NCI-H1436 treated with DMSO at 0.1 percent for 48 hours (cell line): ENCODE measurements around the gene CALM3.
"Not testable (repeated sequence)": the region's sequence is repeated elsewhere in the genome, so short reads cannot be mapped to it uniquely, and the experiment has no call there.

Source experiments
- DNase-seq: peaks from one replicate; lab custom pipeline; 2025; lab: John Stamatoyannopoulos, UW

Gene CALM3

DNA sequence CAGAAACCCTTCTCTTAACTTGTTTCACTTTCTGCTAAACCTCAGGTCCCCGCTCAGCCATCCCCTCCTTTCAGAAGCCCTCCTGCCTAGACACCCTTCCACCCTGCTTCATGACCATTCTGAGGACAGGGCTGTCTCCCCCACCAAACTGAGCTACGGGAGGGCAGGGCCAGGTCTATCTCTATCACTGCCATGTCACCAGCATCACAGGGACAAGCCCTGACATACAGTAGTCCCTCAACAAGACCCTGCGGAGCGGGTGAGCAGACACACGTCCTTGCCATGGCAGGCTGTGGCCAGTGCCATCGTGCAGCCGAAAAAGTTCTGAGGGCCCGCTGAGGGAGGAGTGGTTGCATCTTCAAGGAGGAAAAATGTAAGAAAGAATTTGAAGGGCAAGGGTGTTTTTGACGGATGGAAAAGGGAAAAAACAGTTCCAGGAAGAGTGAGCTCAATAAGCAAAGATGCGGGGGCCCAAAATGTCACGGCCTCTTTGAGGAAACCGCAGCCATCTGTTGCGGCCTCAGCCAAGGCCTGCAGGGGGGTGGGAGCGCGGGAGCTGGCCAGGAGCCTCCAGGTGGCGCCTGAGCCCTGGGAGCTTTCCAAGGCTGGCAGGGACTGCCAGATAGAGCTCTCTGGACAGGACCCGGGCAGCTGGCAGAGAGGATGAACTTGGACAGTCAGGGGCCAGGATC is 15.6 kb downstream of the CALM3 start:
- DNase-seq, result no peak

DNA sequence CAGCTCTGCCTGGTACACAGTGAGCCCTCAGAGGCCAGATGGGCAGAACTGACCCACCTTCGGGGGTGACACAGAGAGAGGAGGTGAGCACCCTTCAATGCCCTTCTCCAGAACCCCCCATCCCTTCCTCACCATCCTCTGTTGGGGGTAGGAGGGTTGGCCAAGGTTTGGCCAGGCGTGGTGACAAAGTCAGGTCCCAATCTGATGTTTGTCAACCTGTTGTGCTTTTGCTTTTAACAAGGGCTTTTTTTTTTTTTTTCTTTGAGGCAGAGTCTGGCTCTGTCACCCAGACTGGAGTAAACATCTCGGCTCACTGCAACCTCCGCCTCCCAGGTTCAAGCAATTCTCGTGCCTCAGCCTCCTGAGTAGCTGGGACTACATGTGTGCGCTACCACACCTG is 16.5 kb downstream of the CALM3 start:
- no peak for DNase-seq

DNA sequence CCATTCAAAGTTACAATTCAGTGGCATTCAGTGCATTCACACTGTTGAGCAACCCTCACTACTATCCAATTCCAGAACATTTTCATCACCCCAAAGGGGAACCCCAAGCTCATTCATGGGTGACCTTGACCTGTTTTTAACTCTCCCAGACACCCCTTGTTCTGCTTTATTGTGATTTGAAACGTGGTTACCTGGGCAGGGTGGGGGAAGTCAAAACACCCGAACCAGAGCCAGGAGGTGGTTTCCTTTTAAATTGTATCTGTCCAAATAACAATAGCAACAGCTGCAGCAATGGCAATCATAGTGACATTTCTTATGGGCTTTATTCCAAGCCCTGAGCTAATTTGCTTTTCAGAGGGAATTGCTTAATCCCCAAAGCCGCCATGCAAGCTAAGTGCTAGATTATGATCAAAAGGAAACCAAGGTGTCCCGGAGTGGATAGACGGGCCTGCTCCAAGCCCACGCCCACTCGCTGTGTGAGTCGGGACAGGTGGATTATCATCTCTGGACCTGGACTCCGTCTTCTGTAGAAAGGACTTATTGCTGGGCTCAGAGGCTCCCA is 17.6 kb downstream of the CALM3 start:
- no peak for DNase-seq

DNA sequence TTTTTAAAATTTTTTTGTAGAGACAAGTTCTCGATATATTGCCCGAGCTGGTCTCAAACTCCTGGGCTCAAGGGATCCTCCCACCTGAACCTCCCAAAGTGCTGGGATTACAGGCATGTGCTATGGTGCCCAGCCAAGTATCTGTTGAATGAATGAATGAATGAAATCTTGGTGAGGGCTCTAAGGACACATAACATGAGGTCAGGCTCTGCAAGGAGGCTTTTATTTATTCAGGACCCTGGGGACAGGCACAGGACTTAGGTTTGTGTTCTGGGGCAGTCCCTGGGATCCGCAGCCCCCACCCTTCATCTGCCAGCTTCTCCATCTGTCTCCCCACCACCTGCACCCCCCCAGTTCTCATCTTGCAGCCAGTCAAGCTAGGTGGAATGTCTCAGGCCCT is 19.1 kb downstream of the CALM3 start:
- DNase-seq, result no peak

DNA sequence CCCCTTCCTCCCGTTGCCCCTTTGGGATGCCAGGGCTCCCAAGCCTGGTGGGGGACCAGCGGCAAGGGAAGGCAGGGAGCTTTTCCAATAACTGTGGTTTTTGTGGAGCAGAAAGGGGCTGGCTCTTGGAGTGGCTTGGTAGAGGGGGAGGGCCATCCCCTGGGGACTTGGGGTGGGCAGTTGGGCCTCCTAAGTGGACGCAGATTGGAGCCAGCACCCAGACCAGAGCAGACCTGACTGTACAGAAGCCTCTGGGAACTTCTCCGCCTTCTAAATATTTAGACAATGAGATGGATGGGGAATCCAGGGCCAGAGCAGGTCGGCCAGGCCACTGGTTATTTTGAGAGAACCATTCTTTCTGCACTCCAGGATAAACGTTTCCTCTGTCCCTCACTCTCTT is 19.6 kb downstream of the CALM3 start:
- DNase-seq, result no peak

DNA sequence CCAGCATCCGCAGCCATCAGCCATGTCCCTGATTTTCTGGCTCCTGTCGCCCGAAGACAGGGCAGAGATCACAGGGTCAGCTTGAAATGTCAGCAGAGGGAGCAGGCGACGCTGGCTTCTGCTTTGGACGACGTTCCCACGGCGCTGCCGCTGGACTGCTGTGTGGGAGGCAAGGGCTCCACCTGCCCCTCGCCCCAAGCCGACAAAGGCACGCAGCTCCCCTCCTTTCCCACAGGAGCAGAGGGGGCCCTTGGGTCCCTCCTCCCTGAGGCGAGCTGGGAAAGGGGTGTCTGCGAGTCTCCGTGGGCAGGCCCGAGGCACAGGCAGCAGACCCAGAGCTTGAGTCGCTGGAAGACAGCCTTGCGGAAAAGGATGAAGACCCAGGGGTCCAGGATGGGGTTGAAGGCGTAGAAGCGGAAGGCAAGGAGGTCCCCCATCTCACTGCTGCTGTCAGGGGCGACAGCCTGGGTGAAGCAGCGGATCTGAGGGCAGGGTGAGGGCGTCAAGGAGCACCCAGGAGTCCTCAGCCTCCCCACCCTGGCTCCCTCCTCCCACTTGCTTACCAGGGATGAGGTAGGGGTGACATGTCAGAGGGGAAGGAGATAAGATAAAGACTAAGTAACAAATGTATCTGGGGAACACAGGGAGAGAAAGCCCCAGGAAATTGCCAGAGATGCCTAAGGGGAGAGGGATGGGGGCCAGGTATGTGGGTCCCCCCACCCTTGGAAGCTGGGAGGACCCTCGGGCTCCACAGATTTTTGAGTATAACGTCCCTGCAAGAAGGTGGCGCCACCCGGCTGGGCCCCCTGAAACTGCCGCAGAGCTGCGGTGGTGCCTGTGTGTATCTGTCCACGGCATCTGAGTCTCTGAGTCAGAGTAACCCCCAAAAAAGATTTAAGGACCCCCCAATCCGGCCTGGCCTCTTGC is 20.3 kb downstream of the CALM3 start:
- no peak for DNase-seq

DNA sequence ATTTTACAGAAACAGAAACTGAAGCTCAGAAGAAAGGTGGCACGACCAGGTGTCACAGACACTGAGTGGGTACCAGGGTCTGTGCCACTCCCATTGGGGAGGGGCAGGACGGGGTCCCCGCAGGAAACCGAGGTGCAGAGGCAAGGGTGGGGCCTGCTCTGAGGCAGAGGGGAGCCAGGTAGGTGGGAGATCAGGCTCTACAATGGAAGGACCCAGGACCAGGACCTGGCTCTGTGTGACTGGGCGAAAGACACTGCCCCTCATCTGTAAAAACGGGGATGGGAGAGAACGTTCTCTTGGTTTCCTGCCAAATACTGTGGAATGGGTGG is 21.0 kb downstream of the CALM3 start:
- no peak for DNase-seq

DNA sequence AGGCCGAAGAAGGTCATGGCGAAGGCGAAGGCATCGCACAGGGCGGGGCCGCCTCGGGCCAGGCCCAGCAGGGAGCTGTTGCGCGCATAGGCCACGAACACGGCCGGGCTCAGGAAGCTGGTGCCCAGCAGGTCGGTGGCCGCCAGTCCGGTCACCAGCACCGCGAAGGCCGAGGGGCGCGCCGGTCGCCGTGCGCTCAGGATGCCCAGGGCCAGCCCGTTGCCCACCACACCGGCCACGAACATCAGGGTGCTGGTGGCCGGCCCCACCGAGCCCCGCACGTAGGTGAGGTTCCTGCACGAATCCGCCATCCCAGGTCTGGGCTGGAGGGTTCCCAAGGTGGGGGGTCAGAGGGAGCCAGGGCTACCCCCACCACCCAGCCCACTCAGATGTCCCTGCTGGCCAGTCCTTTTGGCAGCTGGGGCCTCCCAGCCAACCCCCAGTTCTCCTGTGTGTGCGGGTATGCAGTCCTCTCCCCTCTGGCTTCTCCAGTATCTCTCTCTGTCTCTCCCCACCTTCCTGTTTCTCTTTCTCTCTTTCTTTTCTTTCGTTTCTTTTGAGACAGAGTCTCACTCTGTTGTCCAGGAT is 22.9 kb downstream of the CALM3 start:
- no peak for DNase-seq

DNA sequence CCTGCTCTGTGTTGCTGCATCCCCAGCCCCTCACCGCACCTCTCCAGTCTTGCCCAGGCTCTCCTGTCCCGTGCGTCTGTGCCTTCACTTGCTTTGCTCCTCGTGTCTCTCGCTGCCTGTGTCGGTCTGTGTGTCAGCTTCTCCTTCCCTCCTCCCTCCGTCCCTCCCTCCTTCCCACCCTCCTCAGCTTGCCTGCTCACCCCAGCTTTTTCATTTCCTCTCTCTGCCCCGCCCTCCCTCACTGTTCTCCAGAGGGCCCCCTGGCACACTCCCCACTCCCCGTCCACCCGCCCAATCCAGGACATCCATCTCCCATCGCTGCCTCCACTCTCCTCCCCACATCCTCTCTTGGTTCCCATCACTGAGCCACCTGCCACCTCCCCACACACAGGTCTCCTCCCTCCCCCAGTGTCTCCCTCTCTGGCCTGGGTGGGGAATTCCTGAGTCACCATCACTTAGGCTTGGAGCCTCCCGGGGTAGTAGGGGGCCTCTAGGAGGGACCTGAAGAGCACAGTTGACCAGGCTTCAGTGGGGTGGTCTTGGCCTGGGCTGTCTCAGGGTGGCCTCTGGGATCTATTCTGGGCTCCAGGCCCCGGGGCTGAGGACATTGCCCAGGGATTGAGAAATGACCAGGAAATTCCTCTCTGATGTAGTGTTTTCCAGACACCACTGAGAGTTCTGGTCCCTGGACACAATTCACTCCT is 24.0 kb downstream of the CALM3 start, which contains the start of gene PTGIR:
PTGIR (minus strand) TSS at position 132 of the 704 bp plus-strand sequence. CDS start 864 bp downstream, outside the sequence.
- DNase-seq, result no peak

DNA sequence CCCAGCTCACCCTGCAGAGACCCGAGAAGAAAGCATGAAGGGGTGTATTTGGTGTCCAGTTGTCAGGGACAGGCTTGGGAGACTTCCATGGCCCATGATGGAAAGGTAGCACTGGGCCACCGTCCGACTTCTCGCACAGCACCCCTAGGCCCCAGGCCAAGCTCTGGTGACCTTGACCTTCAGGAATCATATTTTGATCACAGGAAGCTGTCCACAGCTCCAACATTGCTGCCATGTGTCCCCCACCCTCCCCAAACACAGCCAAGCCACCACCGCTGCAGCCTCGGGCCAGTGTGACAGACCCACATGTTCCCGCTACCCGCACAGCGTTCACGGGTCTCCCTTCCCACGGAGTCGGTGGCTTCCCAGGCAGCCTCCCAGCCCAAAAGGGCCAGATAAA is 24.6 kb downstream of the CALM3 start:
- no peak for DNase-seq

DNA sequence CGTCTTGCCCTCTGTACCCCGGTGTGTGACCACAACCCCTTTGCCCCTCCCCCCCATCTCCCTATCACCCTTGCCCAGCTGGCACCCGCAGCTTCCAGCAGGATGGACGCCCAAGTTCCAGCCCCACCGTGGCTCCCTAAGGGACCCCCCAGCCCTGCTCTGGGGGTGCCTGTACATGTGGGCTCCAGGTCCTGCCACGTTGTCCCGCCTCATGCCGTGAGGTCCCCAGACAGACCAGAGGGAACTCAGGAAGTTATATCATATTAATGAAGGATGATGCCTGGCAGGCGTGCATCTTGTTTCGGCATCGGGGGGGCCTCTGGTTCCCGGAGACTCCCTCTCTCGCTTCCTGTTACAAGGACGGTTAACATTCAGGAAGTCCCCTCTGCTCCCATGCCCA is 25.3 kb downstream of the CALM3 start:
- no peak for DNase-seq

DNA sequence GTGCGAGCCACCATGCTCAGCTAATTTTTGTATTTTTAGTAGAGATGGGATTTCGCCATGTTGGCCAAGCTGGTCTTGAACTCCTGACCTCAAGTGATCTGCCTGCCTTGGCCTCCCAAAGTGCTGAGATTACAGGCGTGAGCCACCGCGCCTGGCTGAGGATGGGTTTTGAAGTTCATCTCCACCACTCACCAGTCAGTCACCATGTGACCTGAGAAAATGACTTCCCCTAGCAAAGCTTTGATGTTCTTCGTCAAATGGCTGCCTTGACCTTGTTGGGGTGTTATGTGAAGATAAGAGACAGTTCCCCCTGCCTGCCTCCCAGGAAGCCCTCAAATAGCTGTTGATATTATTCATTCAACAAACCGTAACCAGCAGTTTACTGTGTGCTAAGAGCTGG is 27.8 kb downstream of the CALM3 start:
- not testable (repeated sequence) for DNase-seq

DNA sequence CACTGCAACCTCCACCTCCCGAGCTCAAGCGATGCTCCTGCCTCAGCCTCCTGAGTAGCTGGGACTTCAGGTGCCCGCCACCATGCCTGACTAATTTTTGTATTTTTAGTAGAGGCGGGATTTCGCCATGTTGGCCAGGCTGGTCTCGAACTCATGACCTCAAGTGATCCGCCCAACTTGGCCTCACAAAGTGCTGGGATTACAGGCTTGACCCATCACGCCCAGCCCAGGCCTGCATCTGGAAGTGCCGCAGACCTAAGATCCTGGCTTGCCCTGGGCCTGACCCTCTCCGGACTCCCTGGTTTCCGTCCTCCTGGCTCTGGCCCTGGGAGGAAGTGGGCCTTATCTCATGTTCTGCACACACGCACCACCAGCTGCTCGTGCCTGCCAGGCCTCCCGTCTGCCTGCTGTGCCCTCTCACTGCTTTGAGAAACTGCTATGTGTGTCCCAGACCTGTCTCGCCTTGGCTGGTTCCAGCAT is 28.5 kb downstream of the CALM3 start:
- no peak for DNase-seq

DNA sequence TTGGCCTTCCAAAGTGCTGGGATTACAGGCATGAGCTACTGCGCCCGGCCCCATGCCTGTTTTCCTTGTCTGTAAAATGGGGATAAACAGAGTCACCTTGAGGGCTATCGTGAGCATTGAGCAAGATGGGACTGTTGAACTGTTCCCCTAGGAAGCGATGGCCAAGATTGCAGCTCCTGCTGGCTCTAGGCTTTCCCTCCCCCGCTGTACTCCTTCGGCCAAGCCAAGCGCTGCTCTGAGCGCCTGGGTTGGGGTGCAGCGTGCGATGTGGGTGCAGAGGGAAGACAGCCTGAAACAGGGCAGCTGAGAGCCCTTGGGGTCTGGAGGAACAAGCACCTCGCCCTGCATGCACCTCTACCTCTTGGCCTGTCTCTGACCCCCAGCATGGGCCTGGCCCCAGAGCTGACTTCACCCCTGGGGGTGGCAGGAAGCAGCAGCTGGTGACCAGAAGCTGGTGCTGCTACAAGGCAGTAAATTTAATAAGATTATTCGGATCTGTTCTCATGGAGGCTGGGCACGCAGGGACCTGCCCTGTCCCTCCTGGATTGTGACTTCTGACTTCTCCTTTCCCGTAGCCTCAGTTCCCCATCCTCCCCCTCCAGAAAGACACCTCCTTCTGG is 29.6 kb downstream of the CALM3 start:
- DNase-seq, result no peak

DNA sequence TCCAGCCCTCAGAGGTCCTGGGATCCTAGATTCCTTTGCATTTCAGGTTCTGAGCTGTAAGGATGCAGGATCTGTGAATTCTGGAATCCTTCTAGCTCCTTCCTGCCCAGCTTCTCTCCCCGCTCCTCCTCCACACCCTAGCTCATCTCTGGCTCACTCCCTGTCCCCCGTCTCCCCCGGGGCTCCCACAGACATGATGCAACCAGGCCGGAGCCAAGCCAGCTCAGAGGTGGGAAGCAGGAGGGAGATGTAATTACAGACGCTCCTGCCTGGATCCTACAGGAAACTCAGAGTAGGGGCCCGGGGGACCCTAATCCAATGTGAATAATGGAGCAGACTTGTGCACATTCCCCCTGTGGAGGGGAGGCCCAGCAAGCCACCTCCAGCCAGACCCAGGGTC is 30.4 kb downstream of the CALM3 start:
- DNase-seq, result no peak

DNA sequence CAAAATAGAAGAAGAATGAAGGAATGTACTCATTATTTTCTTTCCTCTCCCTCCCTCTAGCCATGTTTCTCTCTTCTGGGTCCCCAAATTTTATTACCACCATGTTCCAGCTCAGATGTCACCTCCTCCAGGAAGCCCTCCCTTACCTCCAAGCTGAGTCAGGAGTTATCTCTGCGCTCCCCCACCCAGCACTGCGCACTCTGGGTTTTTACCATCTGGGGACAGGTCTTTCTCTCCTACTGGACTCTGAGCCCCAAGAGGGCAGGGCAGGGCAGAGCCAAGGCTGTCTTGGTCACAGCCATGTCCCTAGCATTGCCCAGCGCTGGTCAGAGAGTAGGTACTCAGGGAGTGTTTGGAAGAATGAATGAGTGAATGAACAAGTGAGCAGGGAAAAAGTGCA is 32.0 kb downstream of the CALM3 start:
- DNase-seq, result no peak

DNA sequence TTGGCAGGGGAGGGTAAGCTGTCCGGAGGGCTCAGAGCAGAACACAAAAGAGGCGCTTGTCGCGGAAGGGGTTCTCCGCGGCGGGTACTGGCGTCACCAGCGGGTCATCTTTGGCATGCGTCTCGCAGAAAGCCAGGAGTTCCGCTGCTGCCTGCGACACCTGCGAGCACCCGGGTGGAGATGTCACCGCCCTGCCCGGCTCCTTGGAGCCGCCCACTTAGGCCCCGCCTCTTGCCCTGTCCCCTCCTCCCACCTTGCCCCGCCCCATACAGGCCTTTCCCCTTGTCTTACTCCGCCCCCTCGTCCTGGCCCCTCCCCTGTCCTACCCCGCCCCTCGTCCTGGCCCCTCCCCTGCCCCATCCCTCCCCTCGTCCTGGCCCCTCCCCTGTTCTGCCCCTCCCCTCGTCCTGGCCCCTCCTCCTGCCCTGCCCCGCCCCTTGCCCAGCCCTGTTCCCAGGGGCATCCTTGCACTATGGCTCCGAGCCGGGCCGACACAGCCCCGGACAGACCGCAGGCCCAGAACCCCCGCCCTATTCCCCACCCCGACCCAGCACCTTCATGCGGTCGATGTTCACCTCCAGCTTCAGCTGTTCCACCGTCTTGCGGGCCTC is 33.0 kb downstream of the CALM3 start:
- no peak for DNase-seq

DNA sequence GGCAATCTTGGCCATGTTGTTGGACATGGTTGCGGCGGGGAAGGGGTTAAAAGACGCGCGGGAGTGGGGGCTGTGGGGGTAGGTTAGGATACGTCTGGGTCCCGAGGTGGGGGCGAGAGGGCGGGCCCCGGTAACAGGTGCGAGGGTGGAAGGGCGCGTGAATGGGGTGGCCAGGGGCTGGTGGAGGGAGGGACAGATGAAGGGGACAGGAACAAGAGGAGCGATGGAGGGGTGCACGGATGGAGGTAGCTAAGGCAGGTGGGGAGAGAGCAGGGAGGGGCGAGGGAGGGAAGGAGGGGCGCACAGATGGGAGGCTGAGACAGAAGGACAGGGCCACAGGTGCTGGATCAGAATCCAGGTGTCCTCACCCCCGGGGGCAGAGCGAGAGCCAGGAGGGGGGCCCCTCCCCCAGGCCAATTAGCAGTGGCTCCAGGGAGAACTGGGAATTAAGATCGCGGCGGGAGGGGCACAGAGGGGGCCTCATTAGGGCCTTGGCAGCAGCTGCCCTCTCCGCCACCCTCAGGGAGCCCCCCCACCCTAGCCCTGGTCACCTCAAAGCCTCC is 33.6 kb downstream of the CALM3 start:
- peak; percentile 34 for DNase-seq

DNA sequence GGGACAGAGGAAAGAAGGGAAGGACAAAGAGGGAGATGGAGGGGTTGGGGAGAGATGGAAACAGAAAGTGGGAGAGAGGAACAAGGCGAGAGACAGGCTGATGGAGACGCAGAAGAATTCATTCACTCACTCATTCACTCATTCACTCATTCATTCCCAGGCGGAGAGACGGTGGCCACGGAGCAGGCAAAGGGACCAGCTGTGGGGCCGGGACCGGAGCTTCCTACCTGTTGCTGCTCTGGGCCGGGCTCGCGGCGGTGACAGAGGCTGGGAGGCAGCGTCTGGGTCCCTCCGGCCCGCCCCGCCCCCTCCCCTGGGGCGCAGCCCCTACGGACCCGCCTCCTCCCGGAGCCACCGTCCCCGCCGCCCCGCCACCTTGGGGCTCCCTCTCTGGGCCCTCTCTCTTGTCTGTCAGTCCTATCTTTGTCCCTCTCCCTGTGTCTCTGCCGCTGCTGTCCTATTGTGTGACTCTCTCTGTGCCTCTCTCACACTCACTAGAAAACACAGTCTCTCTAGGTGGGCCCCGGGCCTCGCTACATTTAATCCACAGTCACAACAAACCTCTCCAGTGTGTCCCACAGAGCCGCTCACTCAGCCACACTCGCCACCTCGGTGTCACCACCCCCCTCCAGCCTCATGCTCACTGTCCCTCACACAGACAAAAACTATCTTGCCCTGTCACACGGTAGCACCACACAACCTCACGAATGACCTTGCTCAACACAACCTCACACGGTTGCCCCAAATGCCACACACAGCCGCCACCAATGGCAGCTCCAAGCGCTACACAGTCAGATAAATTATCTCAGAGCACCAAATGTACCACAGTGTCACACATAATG is 35.0 kb downstream of the CALM3 start, which contains the start of gene GNG8:
GNG8 (minus strand) TSS at position 283 of the 842 bp plus-strand sequence. CDS start 1,520 bp downstream, outside the sequence.
- no peak for DNase-seq

DNA sequence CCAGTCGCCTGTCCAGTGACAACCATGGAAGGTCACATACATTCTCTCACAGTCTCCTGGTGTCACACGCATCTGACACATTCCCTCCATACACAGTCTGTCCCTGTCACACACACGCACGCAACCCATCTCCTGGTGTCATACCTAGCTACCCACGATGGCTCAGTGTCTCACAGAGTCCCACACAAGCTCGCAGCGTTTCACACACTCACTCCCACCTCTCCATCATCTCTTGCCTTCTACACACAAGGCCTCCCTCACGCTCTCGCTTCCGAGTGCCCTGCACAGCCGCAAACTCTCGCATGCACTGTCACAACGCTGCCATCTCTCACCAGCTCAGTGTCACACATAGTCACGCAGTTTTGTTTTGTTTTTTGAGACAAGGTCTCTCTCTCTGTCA is 36.1 kb downstream of the CALM3 start:
- DNase-seq, result no peak
